PFSK-1 (cell line): Measurements from ENCODE around the gene STX2.

ENCODE experiments used
- FOXP2 ChIP-seq: optimal IDR thresholded peaks from 2 replicates; pipeline ENCODE3; 2011; ENCODE audit warnings: borderline replicate concordance, control low read depth, inconsistent platforms; ENCODE audit not compliant: insufficient read depth; ENCODE audit errors: extremely low read length, extremely low read depth
- POLR2AphosphoS5 ChIP-seq: IDR thresholded peaks from 2 replicates; pipeline ENCODE4 v1.6.1; 2012; ENCODE audit warnings: low read depth, mild to moderate bottlenecking, control low read depth, low read length, moderate library complexity
- REST ChIP-seq, 2 experiments: IDR thresholded peaks; 2 replicates each; pipeline versions ENCODE4 v1.6.1 to v1.8.0; 2011 to 2012; ENCODE audit warnings: low read depth in 2 of 2, low read length in 2 of 2, control low read depth in 1 of 2, inconsistent platforms in 1 of 2, mild to moderate bottlenecking in 1 of 2, moderate library complexity in 1 of 2; ENCODE audit not compliant: insufficient read depth in 1 of 2
- SIN3A ChIP-seq: IDR thresholded peaks from 2 replicates; pipeline ENCODE4 v1.6.1; 2012; ENCODE audit warnings: mild to moderate bottlenecking, low read length, moderate library complexity, borderline replicate concordance; ENCODE audit not compliant: insufficient read depth
- TAF1 ChIP-seq: IDR thresholded peaks from 2 replicates; pipeline ENCODE4 v1.6.1; 2012; ENCODE audit warnings: low read length, control low read depth, borderline replicate concordance; ENCODE audit not compliant: insufficient read depth

DNA sequence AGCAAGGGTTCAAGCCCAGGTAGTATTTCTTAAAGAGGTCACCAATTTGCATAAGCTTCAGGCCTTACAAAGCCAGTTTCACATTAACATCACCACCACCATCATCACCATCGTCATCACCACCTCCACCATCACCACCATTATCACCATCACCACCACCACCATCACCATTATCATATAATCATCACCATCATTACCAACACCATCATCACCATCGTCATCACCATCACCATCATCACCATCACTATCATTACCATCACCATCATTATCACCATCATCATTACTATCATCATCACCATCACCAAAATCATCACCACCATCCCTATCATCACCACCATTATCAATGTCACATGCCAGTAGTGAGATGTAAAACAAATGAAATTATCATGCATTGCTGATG lies 72.6 kb downstream of the STX2 start:
- TF ChIP-seq REST (IDR thresholded peaks at IDR 0.05; ENCODE audit: insufficient read depth in 1 of 2, low read depth in 2 of 2, low read length in 2 of 2) (no peak), TAF1 (no peak), POLR2AphosphoS5 (no peak), SIN3A (no peak), FOXP2 (no peak)
